Transverse colon (tissue), 4 donors: Measurements from ENCODE around the gene HOXC9. TPM values are rescaled to one million over a fixed set of nuclear protein-coding genes. Genes with fewer than 3 reads are reported as not detected.

Experiments used
- DNase-seq: peaks from one replicate; pipeline ENCODE4 v3.0.0-alpha.2; 2019
- H3K27ac ChIP-seq, 4 donors: fragments of 200-600 bp; sonication (generic); 2 replicates each; pipeline ENCODE4 v1.5.1; 2016 to 2018; ENCODE audit warnings: inconsistent platforms in 4 of 4
- H3K27me3 ChIP-seq: fragments of 200-600 bp; sonication (generic); 2 replicates; pipeline ENCODE4 v1.5.1; 2017; ENCODE audit warnings: inconsistent platforms
- H3K36me3 ChIP-seq, 4 donors: fragments of 200-600 bp; sonication (generic); 2 replicates each; pipeline ENCODE4 v1.5.1; 2017 to 2019; ENCODE audit warnings: inconsistent platforms in 4 of 4
- H3K4me1 ChIP-seq, 4 donors: fragments of 200-600 bp; sonication (generic); 2 replicates each; pipeline ENCODE4 v1.5.1; 2017 to 2020; ENCODE audit warnings: inconsistent platforms in 4 of 4
- H3K4me3 ChIP-seq, 4 donors: fragments of 200-600 bp; sonication (generic); 1 replicate in 1 of 4; 2 replicates in 3 of 4; pipeline versions ENCODE4 v1.5.1 to v1.6.1; 2017 to 2019; ENCODE audit warnings: inconsistent platforms in 4 of 4
- H3K9me3 ChIP-seq, 2 donors: fragments of 200-600 bp; sonication (generic); 2 replicates each; pipeline ENCODE4 v1.5.1; 2017 to 2019; ENCODE audit warnings: inconsistent platforms in 2 of 2
- EP300 ChIP-seq: sonication (generic); formaldehyde crosslinking; IDR thresholded peaks from one replicate; pipeline ENCODE4 v1.6.1; 2017; ENCODE audit warnings: antibody characterized with exemption, low read depth
- POLR2A ChIP-seq: fragments of 450-650 bp; IDR thresholded peaks from one replicate; pipeline ENCODE4 v1.6.1; 2016; ENCODE audit warnings: antibody characterized with exemption, mild to moderate bottlenecking, moderate library complexity
- POLR2AphosphoS5 ChIP-seq, 3 donors: sonication (generic); formaldehyde crosslinking; IDR thresholded peaks; one replicate each; pipeline ENCODE4 v1.6.1; 2016; ENCODE audit warnings: antibody characterized with exemption in 3 of 3
- WGBS, 2 donors: methylation state at CpG; one replicate each; pipeline ENCODE4 v1.1.5; 2018; ENCODE audit warnings: low coverage in 1 of 2; 5-methylcytosine and 5-hydroxymethylcytosine counted together
- in situ Hi-C, 4 donors: fragments of 200-750 bp; cut with MboI; loops; one replicate each; pipeline versions ENCODE4 v1.15.0 to v1.15.1; 2017; ENCODE audit warnings: low sequenced_read_pairs in 3 of 4, low pct_ligation_motif_present in 1 of 4, low pct_unique_long_range_greater_than_20kb in 1 of 4
- intact Hi-C: fragments of 100-400 bp; cut with DNase I; formaldehyde crosslinking; loops from one replicate; pipeline ENCODE4 v1.15.1; 2023; ENCODE audit warnings: low total_unique reads
- total RNA-seq, 4 donors: library from RNA; depleted of rRNA; stranded (reverse); fragments of >200 nt; gene quantifications; one replicate each; pipeline ENCODE4 v1.1.0, GENCODE V29; 2016
- TF ChIP-seq, protein P1 (sequence below), 5 experiments: fragments of 200-600 bp in 3 of 5; fragments of 450-650 bp in 2 of 5; sonication (generic) in 3 of 5; IDR thresholded peaks; 1 replicate in 2 of 5; 2 replicates in 3 of 5; pipeline ENCODE4 v1.5.1; 2016 to 2017; ENCODE audit warnings: antibody characterized with exemption in 5 of 5, inconsistent platforms in 3 of 5, mild to moderate bottlenecking in 2 of 5, moderate library complexity in 1 of 5

Gene HOXC9
- total RNA-seq, 4 donors from 2014 or later: not detected

DNA sequence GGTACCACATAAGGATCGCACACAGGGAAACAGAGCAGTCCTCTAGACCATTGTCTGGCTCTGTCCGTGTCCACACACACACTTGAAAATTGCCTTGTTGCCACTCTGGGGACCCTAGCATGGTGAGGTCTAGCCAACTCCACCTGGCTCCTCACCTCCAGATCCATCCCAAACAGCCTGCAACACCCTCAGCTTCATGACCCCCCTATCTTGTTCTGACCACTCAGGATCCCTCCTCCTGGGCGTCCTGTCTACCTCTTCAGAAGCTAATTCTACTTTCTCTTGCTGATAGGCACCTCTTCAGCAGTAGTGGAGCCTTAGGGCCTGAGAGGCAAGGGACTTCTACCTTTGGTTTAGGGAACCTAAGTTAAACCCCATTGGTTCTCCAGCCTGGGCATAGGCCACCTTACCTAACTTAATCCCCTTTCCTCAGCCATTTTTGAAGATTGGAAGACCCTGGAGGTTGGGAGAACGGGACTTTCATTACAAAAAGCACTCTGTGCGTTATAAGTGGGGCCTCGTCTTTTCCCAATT lies 32.2 kb downstream of the HOXC9 start:
- H3K36me3 ChIP-seq: no peaks in the 10 kb centered on the region
- DNase-seq: no peak
- H3K4me3 ChIP-seq: no peak overlapping the region
- TF ChIP-seq, protein P1, sequence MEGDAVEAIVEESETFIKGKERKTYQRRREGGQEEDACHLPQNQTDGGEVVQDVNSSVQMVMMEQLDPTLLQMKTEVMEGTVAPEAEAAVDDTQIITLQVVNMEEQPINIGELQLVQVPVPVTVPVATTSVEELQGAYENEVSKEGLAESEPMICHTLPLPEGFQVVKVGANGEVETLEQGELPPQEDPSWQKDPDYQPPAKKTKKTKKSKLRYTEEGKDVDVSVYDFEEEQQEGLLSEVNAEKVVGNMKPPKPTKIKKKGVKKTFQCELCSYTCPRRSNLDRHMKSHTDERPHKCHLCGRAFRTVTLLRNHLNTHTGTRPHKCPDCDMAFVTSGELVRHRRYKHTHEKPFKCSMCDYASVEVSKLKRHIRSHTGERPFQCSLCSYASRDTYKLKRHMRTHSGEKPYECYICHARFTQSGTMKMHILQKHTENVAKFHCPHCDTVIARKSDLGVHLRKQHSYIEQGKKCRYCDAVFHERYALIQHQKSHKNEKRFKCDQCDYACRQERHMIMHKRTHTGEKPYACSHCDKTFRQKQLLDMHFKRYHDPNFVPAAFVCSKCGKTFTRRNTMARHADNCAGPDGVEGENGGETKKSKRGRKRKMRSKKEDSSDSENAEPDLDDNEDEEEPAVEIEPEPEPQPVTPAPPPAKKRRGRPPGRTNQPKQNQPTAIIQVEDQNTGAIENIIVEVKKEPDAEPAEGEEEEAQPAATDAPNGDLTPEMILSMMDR (IDR thresholded peaks at IDR 0.05): no peak
- TF ChIP-seq POLR2A: no peak
- no peak for TF ChIP-seq EP300
- TF ChIP-seq POLR2AphosphoS5 (IDR thresholded peaks at IDR 0.05): no peak
- no peak overlapping the region for H3K27ac ChIP-seq
- peaks cover 7 to 29% (median 22%) of the 10 kb centered on the region in 4 donors for H3K4me1 ChIP-seq
- in situ Hi-C loops: no loop called here
- peaks cover 100% of the 10 kb centered on the region for H3K27me3 ChIP-seq
- WGBS, 2 donors: 29 to 30% methylated on average over 3 to 6 of the region's 6 CpGs
- peaks cover 0 to 2% of the 10 kb centered on the region in 2 donors for H3K9me3 ChIP-seq
- intact Hi-C loops: loop anchor here (5.0 kb wide), 2 partner anchors 160 to 1140 kb away; no protein-coding TSS in a partner anchor

- Histone ChIP-seq H3K9me3 (peaks cover 0 to 2% of the 10 kb centered on the region in 2 donors), H3K4me3 (peak within 1 kb of the TSS; percentile 3 to 37 (median 14)), H3K27ac (peak within 1 kb of the TSS in 3 of 4 donors; percentile 2 to 57 (median 14)), H3K36me3 (no peaks in the 10 kb centered on the region), H3K4me1 (peaks cover 7 to 29% (median 22%) of the 10 kb centered on the region in 4 donors), H3K27me3 (peaks cover 100% of the 10 kb centered on the region)
- 9 to 15% methylated on average over 12 of the region's 12 CpGs for WGBS, 2 donors
- in situ Hi-C loops (no loop called here), intact Hi-C loops (loop anchor here (5.0 kb wide), 2 partner anchors 160 to 1140 kb away; no protein-coding TSS in a partner anchor)
- TF ChIP-seq, protein P1 (IDR thresholded peaks at IDR 0.05): peak; percentile 89 to 95 (median 91)
- no peak for TF ChIP-seq POLR2A
- peak; percentile 65 for DNase-seq
Observed at GRCh38 chr12:54032627-54033100, 32.7 kb downstream of the HOXC9 start, which contains the start of gene HOXC5. Gene HOXC5, plus strand, starts transcription at chr12:54033050. Its CDS starts 73 bp downstream, at chr12:54033123.

DNA sequence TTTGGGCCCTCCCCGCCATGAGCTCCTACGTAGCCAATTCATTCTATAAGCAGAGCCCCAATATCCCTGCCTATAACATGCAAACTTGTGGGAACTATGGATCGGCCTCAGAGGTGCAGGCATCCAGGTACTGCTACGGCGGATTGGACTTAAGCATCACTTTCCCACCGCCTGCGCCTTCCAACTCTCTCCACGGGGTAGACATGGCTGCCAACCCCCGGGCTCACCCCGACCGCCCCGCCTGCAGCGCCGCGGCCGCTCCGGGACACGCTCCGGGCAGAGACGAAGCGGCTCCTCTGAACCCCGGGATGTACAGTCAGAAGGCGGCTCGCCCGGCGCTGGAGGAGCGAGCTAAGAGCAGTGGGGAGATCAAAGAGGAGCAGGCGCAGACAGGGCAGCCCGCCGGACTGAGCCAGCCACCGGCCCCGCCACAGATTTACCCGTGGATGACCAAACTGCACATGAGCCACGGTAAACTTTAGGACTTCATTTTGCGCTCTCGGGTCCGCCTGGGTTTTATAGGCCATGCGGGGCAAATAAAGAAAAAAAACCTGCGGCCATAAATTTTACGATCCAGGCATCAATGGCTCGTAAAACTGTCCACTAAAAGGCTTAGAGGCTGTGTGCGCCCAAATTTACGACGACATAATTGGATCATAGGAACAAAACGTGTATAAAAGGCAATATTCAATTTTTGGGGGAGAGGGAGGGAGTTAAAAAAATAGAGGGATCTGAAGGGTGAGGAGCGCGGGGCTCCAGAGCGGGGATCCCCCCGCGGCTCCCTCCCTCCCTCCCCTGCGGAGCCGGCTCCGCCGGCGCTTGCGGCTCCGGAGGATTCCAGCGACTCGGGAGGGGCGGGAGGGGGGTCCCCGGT lies 33.4 kb downstream of the HOXC9 start:
- H3K9me3 ChIP-seq: peaks cover 0 to 2% of the 10 kb centered on the region in 2 donors
- peaks cover 100% of the 10 kb centered on the region for H3K27me3 ChIP-seq
- TF ChIP-seq POLR2A (no peak), POLR2AphosphoS5 (IDR thresholded peaks at IDR 0.05) (no peak), EP300 (no peak)
- TF ChIP-seq, protein P1 (IDR thresholded peaks at IDR 0.05): no peak
- WGBS, 2 donors: 9 to 20% methylated on average over 2 to 43 of the region's 61 CpGs
- in situ Hi-C loops: no loop called here
- H3K4me3 ChIP-seq: peak overlapping the region; percentile 3 to 37 (median 14)
- H3K36me3 ChIP-seq: no peaks in the 10 kb centered on the region
- intact Hi-C loops: loop anchor here (5.0 kb wide), 2 partner anchors 159 to 1139 kb away; no protein-coding TSS in a partner anchor
- peaks cover 7 to 26% (median 20%) of the 10 kb centered on the region in 4 donors for H3K4me1 ChIP-seq
- peak overlapping the region in 3 of 4 donors; percentile 2 to 57 (median 14) for H3K27ac ChIP-seq
- DNase-seq: no peak
